ENCODE measurements around the gene ACVR1B. TPM values are rescaled to one million over a fixed set of nuclear protein-coding genes. Genes with fewer than 3 reads are reported as not detected.

Gene ACVR1B
- total and polyA plus RNA-seq, 9 of the 15 experiments (the other 6 are each of a cell fraction or from before 2014, with no cell fraction given), result 0.97 to 15.1 (median 6.8) TPM

DNA sequence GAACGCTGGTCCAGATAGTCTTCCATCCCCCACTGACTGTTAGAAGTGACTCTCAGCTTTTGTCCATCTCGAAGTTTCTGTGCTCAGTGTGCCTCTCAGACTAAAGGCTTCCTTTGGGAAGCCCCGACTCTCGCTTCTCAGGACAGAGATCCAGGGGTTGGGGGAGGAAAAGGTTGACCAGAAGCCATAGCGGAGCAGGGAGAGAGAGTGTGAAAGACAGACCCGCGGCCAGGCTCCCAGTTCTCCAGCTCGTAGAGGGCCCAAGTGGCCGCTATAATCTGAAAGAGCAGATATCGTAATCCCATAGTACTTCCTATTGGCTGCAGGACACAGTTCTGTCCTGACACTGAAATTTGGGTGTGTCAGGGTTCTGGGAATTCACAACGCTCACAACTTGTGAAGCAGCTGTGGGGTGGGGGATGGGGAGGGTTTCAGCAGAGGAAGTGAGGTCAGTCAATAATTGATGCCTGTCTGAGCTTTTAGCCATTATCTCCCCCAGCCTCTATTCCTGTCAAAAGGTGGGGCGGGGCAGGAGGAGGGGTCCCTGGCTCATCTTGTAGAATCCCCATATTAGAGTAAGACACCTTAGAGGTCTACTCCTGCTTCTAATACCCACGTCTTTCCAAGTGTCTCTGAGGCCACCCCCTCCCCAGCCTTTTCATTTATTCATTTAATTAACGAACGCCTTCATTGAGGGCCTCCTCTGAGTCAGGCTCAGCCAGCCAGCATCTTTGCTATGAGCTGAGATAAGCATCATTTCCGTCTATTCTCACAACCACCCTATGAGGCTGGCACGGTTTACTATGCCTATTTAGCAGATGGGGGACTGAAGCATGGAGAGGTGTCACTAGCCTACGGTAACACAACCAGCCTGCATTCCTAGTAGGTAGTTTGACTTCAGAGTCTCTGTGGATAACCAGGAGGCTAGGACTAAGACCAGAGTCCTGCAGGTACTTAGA, 45.7 kb upstream of the ACVR1B start (continued):
- TF ChIP-seq GABPA (tag; conservative IDR thresholded peaks at IDR 0.05; ENCODE audit: low read depth) (peak; percentile 77), TAF9B (IDR thresholded peaks at IDR 0.05; ENCODE audit: partially characterized antibody) (peak; percentile 94), POLR2AphosphoS5 (IDR thresholded peaks at IDR 0.05; ENCODE audit: control insufficient read depth, insufficient read depth, low read depth, low read length) (peak; percentile 57), U2AF2 (optimal IDR thresholded peaks at IDR 0.05; ENCODE audit: low read depth, low read length) (no peak), GTF2E2 (tag; IDR thresholded peaks at IDR 0.05) (peak; percentile 62; the same call in 1 of the 2 replicates), TRIM24 (IDR thresholded peaks at IDR 0.05) (peak; percentile 39 to 80; a peak in 3 of 4 replicates), NFATC3 (IDR thresholded peaks at IDR 0.05) (no peak), LEF1 (IDR thresholded peaks at IDR 0.05) (peak; percentile 90), RAD21 (CRISPR knock-in tag; conservative IDR thresholded peaks at IDR 0.05 in 1 of 2, IDR thresholded peaks at IDR 0.05 in 1 of 2) (peak in 1 of 2 experiments; percentile 2; a peak in 1 of 4 replicates), CTBP1 (IDR thresholded peaks at IDR 0.05; ENCODE audit: borderline replicate concordance) (peak; percentile 46), RUNX1 (IDR thresholded peaks at IDR 0.05; ENCODE audit: low read depth) (no peak), DACH1 (IDR thresholded peaks at IDR 0.05; ENCODE audit: partially characterized antibody) (peak; percentile 82), JUN (IDR thresholded peaks at IDR 0.05; ENCODE audit: borderline replicate concordance, low read depth, low read length) (0 out of 2 replicates have a peak, but pooled peaks have one; percentile 73), JUN (CRISPR knock-in tag; IDR thresholded peaks at IDR 0.05; ENCODE audit: borderline replicate concordance) (no peak), CBX5 (IDR thresholded peaks at IDR 0.05; ENCODE audit: borderline replicate concordance, low read depth) (no peak), NFE2 (IDR thresholded peaks at IDR 0.05; ENCODE audit: low read depth) (peak; percentile 42; the same call in 1 of the 2 replicates), CBFA2T3 (IDR thresholded peaks at IDR 0.05) (peak; percentile 88), ZBTB7A (IDR thresholded peaks at IDR 0.05; ENCODE audit: borderline replicate concordance, control insufficient read depth, low read depth, low read length) (peak; percentile 82; the same call in 1 of the 2 replicates)
- TF ChIP-seq, protein P1, sequence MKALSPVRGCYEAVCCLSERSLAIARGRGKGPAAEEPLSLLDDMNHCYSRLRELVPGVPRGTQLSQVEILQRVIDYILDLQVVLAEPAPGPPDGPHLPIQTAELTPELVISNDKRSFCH (CRISPR knock-in tag; IDR thresholded peaks at IDR 0.05), result no peak
- TF ChIP-seq, protein P1 (tag; IDR thresholded peaks at IDR 0.05), result peak; percentile 58; the same call in 1 of the 2 replicates
- TF ChIP-seq, protein P2, sequence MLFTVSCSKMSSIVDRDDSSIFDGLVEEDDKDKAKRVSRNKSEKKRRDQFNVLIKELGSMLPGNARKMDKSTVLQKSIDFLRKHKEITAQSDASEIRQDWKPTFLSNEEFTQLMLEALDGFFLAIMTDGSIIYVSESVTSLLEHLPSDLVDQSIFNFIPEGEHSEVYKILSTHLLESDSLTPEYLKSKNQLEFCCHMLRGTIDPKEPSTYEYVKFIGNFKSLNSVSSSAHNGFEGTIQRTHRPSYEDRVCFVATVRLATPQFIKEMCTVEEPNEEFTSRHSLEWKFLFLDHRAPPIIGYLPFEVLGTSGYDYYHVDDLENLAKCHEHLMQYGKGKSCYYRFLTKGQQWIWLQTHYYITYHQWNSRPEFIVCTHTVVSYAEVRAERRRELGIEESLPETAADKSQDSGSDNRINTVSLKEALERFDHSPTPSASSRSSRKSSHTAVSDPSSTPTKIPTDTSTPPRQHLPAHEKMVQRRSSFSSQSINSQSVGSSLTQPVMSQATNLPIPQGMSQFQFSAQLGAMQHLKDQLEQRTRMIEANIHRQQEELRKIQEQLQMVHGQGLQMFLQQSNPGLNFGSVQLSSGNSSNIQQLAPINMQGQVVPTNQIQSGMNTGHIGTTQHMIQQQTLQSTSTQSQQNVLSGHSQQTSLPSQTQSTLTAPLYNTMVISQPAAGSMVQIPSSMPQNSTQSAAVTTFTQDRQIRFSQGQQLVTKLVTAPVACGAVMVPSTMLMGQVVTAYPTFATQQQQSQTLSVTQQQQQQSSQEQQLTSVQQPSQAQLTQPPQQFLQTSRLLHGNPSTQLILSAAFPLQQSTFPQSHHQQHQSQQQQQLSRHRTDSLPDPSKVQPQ (CRISPR knock-in tag; IDR thresholded peaks at IDR 0.05; ENCODE audit: borderline replicate concordance), result no peak
